Stomach (tissue), 9 donors: ENCODE data around the gene DCLK1. TPM values are rescaled to one million over a fixed set of nuclear protein-coding genes. Genes with fewer than 3 reads are reported as not detected.

Experiments
- DNase-seq, 2 donors: peaks; one replicate each; pipeline versions ENCODE4 v3.0.0 to v3.0.0-alpha.2; 2013 to 2019
- H3K27ac ChIP-seq, 5 donors: fragments of 200-600 bp in 4 of 5; sonication (generic) in 4 of 5; one replicate each; pipeline ENCODE4 v1.5.1; 2013 to 2019; ENCODE audit warnings: mild to moderate bottlenecking in 1 of 5, moderate library complexity in 1 of 5
- H3K27me3 ChIP-seq, 3 donors: fragments of 200-600 bp; sonication (generic); one replicate each; pipeline ENCODE4 v1.5.1; 2017 to 2019; ENCODE audit warnings: mixed run types in 1 of 3
- H3K36me3 ChIP-seq, 4 donors: fragments of 200-600 bp; sonication (generic); 1 replicate in 3 of 4; 2 replicates in 1 of 4; pipeline ENCODE4 v1.5.1; 2016 to 2019
- H3K4me1 ChIP-seq, 4 donors: fragments of 200-600 bp; sonication (generic); one replicate each; pipeline ENCODE4 v1.5.1; 2016 to 2019
- H3K4me3 ChIP-seq, 4 donors: fragments of 200-600 bp; sonication (generic) in 3 of 4; one replicate each; pipeline ENCODE4 v1.5.1; 2016 to 2019; ENCODE audit warnings: mild to moderate bottlenecking in 1 of 4
- H3K9me3 ChIP-seq, 4 donors: fragments of 200-600 bp; sonication (generic); one replicate each; pipeline ENCODE4 v1.5.1; 2016 to 2019
- CTCF ChIP-seq, 7 experiments: fragments of 450-650 bp in 4 of 7; fragments of 200-600 bp in 3 of 7; sonication (generic) in 3 of 7; IDR thresholded peaks; one replicate each; pipeline ENCODE4 v1.5.1; 2016 to 2019; ENCODE audit warnings: antibody characterized with exemption in 7 of 7, control low read depth in 2 of 7, mild to moderate bottlenecking in 1 of 7
- EP300 ChIP-seq: sonication (generic); formaldehyde crosslinking; IDR thresholded peaks from one replicate; pipeline ENCODE4 v1.6.1; 2017; ENCODE audit warnings: antibody characterized with exemption
- POLR2A ChIP-seq, 4 donors: fragments of 450-650 bp; IDR thresholded peaks; one replicate each; pipeline ENCODE4 v1.6.1; 2016; ENCODE audit warnings: antibody characterized with exemption in 4 of 4, control low read depth in 2 of 4, mild to moderate bottlenecking in 1 of 4, moderate library complexity in 1 of 4
- POLR2AphosphoS5 ChIP-seq, 3 donors: sonication (generic); formaldehyde crosslinking; IDR thresholded peaks; one replicate each; pipeline ENCODE4 v1.6.1; 2016; ENCODE audit warnings: antibody characterized with exemption in 3 of 3
- WGBS, 5 donors: extraction: QIAGEN DNeasy Blood & Tissue Kit in 3 of 5; methylation state at CpG; one replicate each; pipeline versions ENCODE4 v1.1.5 to v1.1.7; 2013 to 2018; 5-methylcytosine and 5-hydroxymethylcytosine counted together
- intact Hi-C: fragments of 100-400 bp; cut with DNase I; formaldehyde crosslinking; loops from one replicate; pipeline ENCODE4 v1.15.1; 2023; ENCODE audit warnings: low total_unique reads
- polyA plus RNA-seq, 3 donors: library from polyadenylated mRNA; stranded (reverse); fragments of 200-250 nt; gene quantifications; one replicate each; pipeline ENCODE4 v1.2.3, GENCODE V29; 2013
- total RNA-seq, 5 donors: library from RNA; depleted of rRNA; stranded (reverse); fragments of >200 nt; gene quantifications; one replicate each; pipeline versions ENCODE4 v1.1.0 to v1.2.3, GENCODE V29; 2014 to 2016
- donor health status: healthy with polysubstance abuse.
- donor health status: Bipolar disorder and iron deficiency.
- donor health status: healthy.

The DCLK1 gene
- total and polyA plus RNA-seq, 8 donors = 0.68 to 36.7 (median 4.1) TPM

- Histone ChIP-seq H3K36me3 (no peaks in the 10 kb centered on the region), H3K27me3 (no peaks in the 10 kb centered on the region), H3K9me3 (no peaks in the 10 kb centered on the region), H3K27ac (peak overlapping the region in 1 of 5 donors; percentile 46), H3K4me1 (peaks cover 4 to 44% (median 14%) of the 10 kb centered on the region in 4 donors), H3K4me3 (no peak overlapping the region)
- DNase-seq = no peak
- WGBS, 5 donors = 56 to 79% (median 62%) methylated on average over 5 to 6 of the region's 6 CpGs
- intact Hi-C loops = no loop called here
- TF ChIP-seq CTCF (IDR thresholded peaks at IDR 0.05) = no peak
- TF ChIP-seq POLR2AphosphoS5 (IDR thresholded peaks at IDR 0.05) = peak in 1 of 3 donors; percentile 33
- no peak for TF ChIP-seq POLR2A (IDR thresholded peaks at IDR 0.05)
- no peak for TF ChIP-seq EP300
Observed at GRCh38 chr13:35727881-35728280, 403.3 kb downstream of the DCLK1 start.

GRCh38 chr13:35724446-35724845 lies 406.7 kb downstream of the DCLK1 start:
- intact Hi-C loops = no loop called here
- H3K27ac ChIP-seq = peak overlapping the region in 3 of 5 donors; percentile 65 to 79 (median 66)
- peak in 1 of 2 donors; percentile 52 for DNase-seq
- H3K9me3 ChIP-seq = no peaks in the 10 kb centered on the region
- H3K36me3 ChIP-seq = no peaks in the 10 kb centered on the region
- TF ChIP-seq CTCF (IDR thresholded peaks at IDR 0.05) = no peak
- TF ChIP-seq EP300 = no peak
- no peak for TF ChIP-seq POLR2AphosphoS5 (IDR thresholded peaks at IDR 0.05)
- no peak for TF ChIP-seq POLR2A (IDR thresholded peaks at IDR 0.05)
- H3K27me3 ChIP-seq = no peaks in the 10 kb centered on the region
- peaks cover 13 to 51% (median 34%) of the 10 kb centered on the region in 4 donors for H3K4me1 ChIP-seq
- no peak overlapping the region for H3K4me3 ChIP-seq
- 56 to 76% (median 68%) methylated on average over 6 of the region's 6 CpGs for WGBS, 5 donors

- H3K4me3 ChIP-seq = no peak overlapping the region
- H3K27ac ChIP-seq = peak overlapping the region in 4 of 5 donors; percentile 6 to 79 (median 66)
- H3K36me3 ChIP-seq = no peaks in the 10 kb centered on the region
- no peaks in the 10 kb centered on the region for H3K9me3 ChIP-seq
- intact Hi-C loops = no loop called here
- no peak for DNase-seq
- no peak for TF ChIP-seq CTCF (IDR thresholded peaks at IDR 0.05)
- TF ChIP-seq EP300 = no peak
- TF ChIP-seq POLR2A (IDR thresholded peaks at IDR 0.05) = no peak
- no peak for TF ChIP-seq POLR2AphosphoS5 (IDR thresholded peaks at IDR 0.05)
- WGBS, 5 donors = 23 to 28% (median 26%) methylated on average over 5 of the region's 5 CpGs
- H3K27me3 ChIP-seq = no peaks in the 10 kb centered on the region
- peaks cover 13 to 51% (median 34%) of the 10 kb centered on the region in 4 donors for H3K4me1 ChIP-seq
Observed at GRCh38 chr13:35723821-35724220, 407.4 kb downstream of the DCLK1 start.

- DNase-seq = peak in 1 of 2 donors; percentile 47
- no peak overlapping the region for H3K4me3 ChIP-seq
- peak overlapping the region in 4 of 5 donors; percentile 6 to 79 (median 66) for H3K27ac ChIP-seq
- no peaks in the 10 kb centered on the region for H3K9me3 ChIP-seq
- H3K36me3 ChIP-seq = no peaks in the 10 kb centered on the region
- peaks cover 13 to 51% (median 34%) of the 10 kb centered on the region in 4 donors for H3K4me1 ChIP-seq
- intact Hi-C loops = no loop called here
- TF ChIP-seq POLR2AphosphoS5 (IDR thresholded peaks at IDR 0.05) (peak in 2 of 3 donors; percentile 52 to 53), POLR2A (IDR thresholded peaks at IDR 0.05) (no peak), EP300 (no peak), CTCF (IDR thresholded peaks at IDR 0.05) (no peak)
- no peaks in the 10 kb centered on the region for H3K27me3 ChIP-seq
- 37 to 47% (median 44%) methylated on average over 5 of the region's 5 CpGs for whole genome bisulfite sequencing, 5 donors
Observed at GRCh38 chr13:35723053-35723461, 408.1 kb downstream of the DCLK1 start.
